Thyroid gland (tissue), 4 donors: ENCODE results near the gene BTBD1. TPM values are rescaled to one million over a fixed set of nuclear protein-coding genes. Genes with fewer than 3 reads are reported as not detected.

Source experiments
- DNase-seq, 2 donors: peaks; one replicate each; pipeline ENCODE4 v3.0.0-alpha.2; 2019
- H3K27ac ChIP-seq, 3 donors: fragments of 200-600 bp; sonication (generic); 1 replicate in 2 of 3; 2 replicates in 1 of 3; pipeline ENCODE4 v1.5.1; 2016 to 2019; ENCODE audit warnings: mild to moderate bottlenecking in 1 of 3, moderate library complexity in 1 of 3
- H3K27me3 ChIP-seq: fragments of 200-600 bp; sonication (generic); one replicate; pipeline ENCODE4 v1.5.1; 2019
- H3K36me3 ChIP-seq, 2 donors: fragments of 200-600 bp; sonication (generic); one replicate each; pipeline ENCODE4 v1.5.1; 2016 to 2019
- H3K4me1 ChIP-seq, 2 donors: fragments of 200-600 bp; sonication (generic); one replicate each; pipeline ENCODE4 v1.5.1; 2017 to 2019
- H3K4me3 ChIP-seq, 3 donors: fragments of 200-600 bp; sonication (generic); replicated peaks in 1 of 3; 1 replicate in 2 of 3; 2 replicates in 1 of 3; pipeline ENCODE4 v1.5.1; 2016; ENCODE audit warnings: mild to moderate bottlenecking in 1 of 3
- H3K9me3 ChIP-seq: fragments of 200-600 bp; sonication (generic); one replicate; pipeline ENCODE4 v1.5.1; 2017
- POLR2A ChIP-seq, 2 donors: fragments of 450-650 bp; IDR thresholded peaks; one replicate each; pipeline ENCODE4 v1.6.1; 2017; ENCODE audit warnings: antibody characterized with exemption in 2 of 2, mild to moderate bottlenecking in 2 of 2, moderate library complexity in 1 of 2
- WGBS, 2 donors: methylation state at CpG; one replicate each; pipeline ENCODE4 v1.1.5; 2017; 5-methylcytosine and 5-hydroxymethylcytosine counted together
- intact Hi-C: fragments of 100-400 bp; cut with DNase I; formaldehyde crosslinking; loops from one replicate; pipeline ENCODE4 v1.15.1; 2023
- total RNA-seq, 4 donors: library from RNA; depleted of rRNA; stranded (reverse); fragments of >200 nt; gene quantifications; one replicate each; pipeline ENCODE4 v1.2.3, GENCODE V29; 2016
- TF ChIP-seq, protein P1 (sequence below), 6 experiments: fragments of 200-600 bp in 3 of 6; fragments of 450-650 bp in 3 of 6; sonication (generic) in 3 of 6; IDR thresholded peaks; one replicate each; pipeline ENCODE4 v1.5.1; 2016 to 2019; ENCODE audit warnings: antibody characterized with exemption in 6 of 6, mild to moderate bottlenecking in 2 of 6, inconsistent platforms in 1 of 6, moderate library complexity in 1 of 6

The BTBD1 gene
- total RNA-seq, 4 donors from 2014 or later: 84.7 to 99.3 (median 94.5) TPM

DNA sequence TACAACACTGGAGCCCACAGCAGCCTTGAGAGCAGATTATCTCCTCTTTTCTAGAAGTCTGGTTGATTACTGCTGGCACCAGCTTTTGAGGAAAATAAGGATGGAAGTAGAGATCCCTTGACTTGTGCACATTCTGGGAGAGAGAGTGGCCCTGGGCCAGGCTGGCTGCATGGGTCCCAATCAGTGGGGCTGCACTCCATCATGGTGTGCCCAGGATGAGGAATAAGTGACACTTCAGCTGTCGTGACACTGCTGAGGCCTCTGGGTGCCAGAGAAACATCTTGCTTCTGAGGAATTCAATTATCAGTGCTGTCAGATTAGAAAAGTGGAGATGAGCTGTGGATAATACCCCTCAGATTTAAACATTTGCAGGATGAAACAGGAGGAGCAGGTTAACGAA lies 72.0 kb downstream of the BTBD1 start:
- intact Hi-C loops: no loop called here
- 87 to 95% methylated on average over 2 of the region's 2 CpGs for WGBS, 2 donors
- no peak for TF ChIP-seq POLR2A (IDR thresholded peaks at IDR 0.05)
- TF ChIP-seq, protein P1, sequence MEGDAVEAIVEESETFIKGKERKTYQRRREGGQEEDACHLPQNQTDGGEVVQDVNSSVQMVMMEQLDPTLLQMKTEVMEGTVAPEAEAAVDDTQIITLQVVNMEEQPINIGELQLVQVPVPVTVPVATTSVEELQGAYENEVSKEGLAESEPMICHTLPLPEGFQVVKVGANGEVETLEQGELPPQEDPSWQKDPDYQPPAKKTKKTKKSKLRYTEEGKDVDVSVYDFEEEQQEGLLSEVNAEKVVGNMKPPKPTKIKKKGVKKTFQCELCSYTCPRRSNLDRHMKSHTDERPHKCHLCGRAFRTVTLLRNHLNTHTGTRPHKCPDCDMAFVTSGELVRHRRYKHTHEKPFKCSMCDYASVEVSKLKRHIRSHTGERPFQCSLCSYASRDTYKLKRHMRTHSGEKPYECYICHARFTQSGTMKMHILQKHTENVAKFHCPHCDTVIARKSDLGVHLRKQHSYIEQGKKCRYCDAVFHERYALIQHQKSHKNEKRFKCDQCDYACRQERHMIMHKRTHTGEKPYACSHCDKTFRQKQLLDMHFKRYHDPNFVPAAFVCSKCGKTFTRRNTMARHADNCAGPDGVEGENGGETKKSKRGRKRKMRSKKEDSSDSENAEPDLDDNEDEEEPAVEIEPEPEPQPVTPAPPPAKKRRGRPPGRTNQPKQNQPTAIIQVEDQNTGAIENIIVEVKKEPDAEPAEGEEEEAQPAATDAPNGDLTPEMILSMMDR (IDR thresholded peaks at IDR 0.05): no peak
- Histone ChIP-seq H3K27me3 (no peaks in the 10 kb centered on the region), H3K9me3 (no peaks in the 10 kb centered on the region), H3K4me1 (peaks cover 3 to 5% of the 10 kb centered on the region in 2 donors), H3K27ac (no peak overlapping the region), H3K4me3 (no peak overlapping the region), H3K36me3 (peaks cover 0 to 8% of the 10 kb centered on the region in 2 donors)
- no peak for DNase-seq

DNA sequence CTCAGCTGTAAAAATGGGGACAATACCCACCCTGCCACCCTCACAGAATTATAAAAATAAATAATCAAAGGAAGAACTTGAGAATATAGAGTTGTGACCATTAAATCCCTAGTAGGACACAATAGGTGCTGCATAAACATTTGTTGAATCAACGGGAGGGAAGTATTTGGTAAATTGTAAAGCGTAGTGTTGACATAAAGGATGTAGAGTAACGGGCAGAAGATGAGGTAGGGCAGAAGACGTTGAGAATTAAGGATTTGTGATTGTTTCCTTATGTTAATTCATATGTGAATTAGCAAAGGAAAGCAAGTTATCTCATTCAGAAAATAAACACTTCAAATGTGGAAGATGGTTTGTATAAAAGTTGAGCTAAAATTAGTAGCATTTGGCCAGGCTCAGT lies 73.9 kb downstream of the BTBD1 start:
- TF ChIP-seq, protein P1 (IDR thresholded peaks at IDR 0.05): no peak
- Histone ChIP-seq H3K4me3 (no peak overlapping the region), H3K27ac (no peak overlapping the region), H3K27me3 (no peaks in the 10 kb centered on the region), H3K36me3 (peaks cover 10 to 20% of the 10 kb centered on the region in 2 donors), H3K4me1 (no peaks in the 10 kb centered on the region), H3K9me3 (no peaks in the 10 kb centered on the region)
- no peak for DNase-seq
- WGBS, 2 donors: 69 to 74% methylated on average over 4 of the region's 4 CpGs
- intact Hi-C loops: no loop called here

- Histone ChIP-seq H3K4me1 (no peaks in the 10 kb centered on the region), H3K27me3 (no peaks in the 10 kb centered on the region), H3K36me3 (peaks cover 10 to 20% of the 10 kb centered on the region in 2 donors), H3K4me3 (no peak overlapping the region), H3K9me3 (no peaks in the 10 kb centered on the region), H3K27ac (no peak overlapping the region)
- DNase-seq: no peak
- intact Hi-C loops: no loop called here
- WGBS, 2 donors: 88 to 96% methylated on average over 3 of the region's 3 CpGs
- no peak for TF ChIP-seq POLR2A (IDR thresholded peaks at IDR 0.05)
- TF ChIP-seq, protein P1 (IDR thresholded peaks at IDR 0.05): no peak
These were observed 74.5 kb downstream of the BTBD1 start for GRCh38 chr15:82992436-82992998.

GRCh38 chr15:82986442-82986780 lies 80.6 kb downstream of the BTBD1 start:
- Histone ChIP-seq H3K36me3 (peaks cover 10 to 17% of the 10 kb centered on the region in 2 donors), H3K27me3 (no peaks in the 10 kb centered on the region), H3K4me3 (peak overlapping the region; percentile 21 to 73 (median 63)), H3K9me3 (no peaks in the 10 kb centered on the region), H3K27ac (peak overlapping the region in 2 of 3 donors; percentile 73 to 77), H3K4me1 (peaks cover 11 to 12% of the 10 kb centered on the region in 2 donors)
- peak; percentile 4 to 6 for DNase-seq
- intact Hi-C loops: loop anchor here (10.0 kb wide), 1 partner anchor 58 kb away; no protein-coding TSS in a partner anchor
- WGBS, 2 donors: 0 to 3% methylated on average over 12 of the region's 12 CpGs
- TF ChIP-seq, protein P1 (IDR thresholded peaks at IDR 0.05): no peak
- no peak for TF ChIP-seq POLR2A (IDR thresholded peaks at IDR 0.05)

- Histone ChIP-seq H3K4me3 (peak within 1 kb of the TSS; percentile 21 to 73 (median 63)), H3K27me3 (no peaks in the 10 kb centered on the region), H3K4me1 (peaks cover 11 to 12% of the 10 kb centered on the region in 2 donors), H3K27ac (peak within 1 kb of the TSS; percentile 37 to 77 (median 73)), H3K9me3 (no peaks in the 10 kb centered on the region), H3K36me3 (peaks cover 10 to 13% of the 10 kb centered on the region in 2 donors)
- TF ChIP-seq POLR2A (IDR thresholded peaks at IDR 0.05): peak; percentile 30 to 79
- TF ChIP-seq, protein P1 (IDR thresholded peaks at IDR 0.05): peak in 1 of 6 experiments; percentile 8
- intact Hi-C loops: loop anchor here (10.0 kb wide), 1 partner anchor 59 kb away; no protein-coding TSS in a partner anchor
- WGBS, 2 donors: 2% methylated on average over 33 to 40 of the region's 45 CpGs
- DNase-seq: peak; percentile 100
These were observed 81.2 kb downstream of the BTBD1 start, which contains the start of gene RAMAC for GRCh38 chr15:82985688-82986441. RAMAC (plus strand) TSS chr15:82986210; CDS start chr15:82989019, 2,809 bp downstream.
